Neural crest cell (in vitro differentiated cells): ENCODE results near the gene SEPTIN5. TPM values are rescaled to one million over a fixed set of nuclear protein-coding genes. Genes with fewer than 3 reads are reported as not detected.

Experiments
- DNase-seq: peaks from one replicate; pipeline ENCODE4 v3.0.0; 2021; ENCODE audit warnings: low read depth, mixed read lengths, low spot score
- H3K27ac Mint-ChIP-seq: one replicate; pipeline ENCODE4 v1.8.0; 2021; ENCODE audit warnings: mild to moderate bottlenecking, mixed read lengths; ENCODE audit not compliant: unreplicated experiment
- H3K27me3 Mint-ChIP-seq: 2 replicates; pipeline ENCODE4 v1.8.0; 2021; ENCODE audit warnings: low read depth, mild to moderate bottlenecking, mixed read lengths
- H3K36me3 Mint-ChIP-seq: 2 replicates; pipeline ENCODE4 v1.8.0; 2021; ENCODE audit warnings: low read depth, mild to moderate bottlenecking, mixed read lengths
- H3K4me1 Mint-ChIP-seq: 2 replicates; pipeline ENCODE4 v1.8.0; 2021; ENCODE audit warnings: mixed read lengths
- H3K4me3 Mint-ChIP-seq: one replicate; pipeline ENCODE4 v1.8.0; 2021; ENCODE audit warnings: mild to moderate bottlenecking, mixed read lengths
- H3K9me3 Mint-ChIP-seq: 2 replicates; pipeline ENCODE4 v1.8.0; 2021; ENCODE audit warnings: mixed read lengths
- CTCF ChIP-seq: fragments of 200-600 bp; sonication (generic); conservative IDR thresholded peaks from 2 replicates; pipeline ENCODE4 v1.5.0; 2021; ENCODE audit warnings: antibody characterized with exemption, mild to moderate bottlenecking
- total RNA-seq: library from RNA; stranded (reverse); gene quantifications from 2 replicates; pipeline ENCODE4 v1.2.1, GENCODE V29; 2021

Gene SEPTIN5
- total RNA-seq, 1 donor from 2014 or later: 30.2 TPM

- Mint-ChIP-seq H3K9me3 (no peaks in the 10 kb centered on the region), H3K4me1 (peaks cover 6% of the 10 kb centered on the region), H3K36me3 (no peaks in the 10 kb centered on the region), H3K27ac (no peak overlapping the region), H3K4me3 (no peak overlapping the region), H3K27me3 (peaks cover 9% of the 10 kb centered on the region)
- DNase-seq: no peak
- no peak for TF ChIP-seq CTCF
Observed at GRCh38 chr22:19706661-19707151, 7.6 kb upstream of the SEPTIN5 start.

- Mint-ChIP-seq H3K9me3 (no peaks in the 10 kb centered on the region), H3K27ac (no peak overlapping the region), H3K36me3 (no peaks in the 10 kb centered on the region), H3K4me1 (peaks cover 6% of the 10 kb centered on the region), H3K27me3 (peaks cover 12% of the 10 kb centered on the region), H3K4me3 (no peak overlapping the region)
- no peak for DNase-seq
- no peak for TF ChIP-seq CTCF
Observed at GRCh38 chr22:19707347-19708290, 6.7 kb upstream of the SEPTIN5 start.

GRCh38 chr22:19708321-19709011 is 5.8 kb upstream of the SEPTIN5 start:
- Mint-ChIP-seq H3K27ac (no peak overlapping the region), H3K36me3 (no peaks in the 10 kb centered on the region), H3K27me3 (peaks cover 16% of the 10 kb centered on the region), H3K9me3 (no peaks in the 10 kb centered on the region), H3K4me1 (peaks cover 6% of the 10 kb centered on the region), H3K4me3 (no peak overlapping the region)
- no peak for DNase-seq
- no peak for TF ChIP-seq CTCF

GRCh38 chr22:19709063-19709769 is 5.1 kb upstream of the SEPTIN5 start:
- Mint-ChIP-seq H3K36me3 (no peaks in the 10 kb centered on the region), H3K27me3 (peaks cover 19% of the 10 kb centered on the region), H3K9me3 (no peaks in the 10 kb centered on the region), H3K4me1 (peaks cover 4% of the 10 kb centered on the region), H3K27ac (no peak overlapping the region), H3K4me3 (no peak overlapping the region)
- TF ChIP-seq CTCF: no peak
- DNase-seq: no peak

GRCh38 chr22:19710020-19710768 is 4.1 kb upstream of the SEPTIN5 start:
- peaks cover 3% of the 10 kb centered on the region for H3K4me1 Mint-ChIP-seq
- H3K9me3 Mint-ChIP-seq: no peaks in the 10 kb centered on the region
- no peak overlapping the region for H3K4me3 Mint-ChIP-seq
- no peak overlapping the region for H3K27ac Mint-ChIP-seq
- DNase-seq: no peak
- no peak for TF ChIP-seq CTCF
- H3K36me3 Mint-ChIP-seq: no peaks in the 10 kb centered on the region
- peaks cover 18% of the 10 kb centered on the region for H3K27me3 Mint-ChIP-seq
